ENCODE results near the gene BMERB1.
"Not testable (repeated sequence)": the region's sequence is repeated elsewhere in the genome, so short reads cannot be mapped to it uniquely, and the experiment has no call there.

Gene BMERB1

DNA sequence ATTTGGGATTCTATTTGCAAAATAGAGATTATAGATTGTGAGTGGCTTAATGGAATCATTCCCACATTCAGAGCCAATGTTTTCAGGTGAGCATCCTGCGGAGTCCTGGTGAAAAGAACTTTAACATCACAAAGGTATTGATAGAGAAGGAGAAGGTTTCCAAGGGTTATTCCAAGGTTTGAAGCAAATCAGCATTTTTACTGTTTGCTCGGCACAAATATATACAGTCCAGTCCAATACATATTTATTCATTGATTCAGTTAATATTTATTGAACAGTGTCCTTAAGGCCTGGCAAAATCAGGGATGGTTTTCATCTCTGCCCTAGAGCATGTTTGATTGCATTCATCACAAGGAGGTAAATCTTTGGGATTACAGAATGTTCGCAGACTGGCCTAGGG, 32.4 kb upstream of the BMERB1 start:
- Histone ChIP-seq H3K27me3 (no peaks in the 10 kb centered on the region), H3K27ac (no peak overlapping the region), H3K4me3 (no peak overlapping the region), H3K4me2 (no peak overlapping the region), H3K36me3 (no peaks in the 10 kb centered on the region), H3K9me3 (no peaks in the 10 kb centered on the region), H3K9ac (no peak overlapping the region), H4K20me1 (no peaks in the 10 kb centered on the region), H3K4me1 (peaks cover 32% of the 10 kb centered on the region)
- TF ChIP-seq Cebpa-rat (IDR thresholded peaks at IDR 0.05): no peak

DNA sequence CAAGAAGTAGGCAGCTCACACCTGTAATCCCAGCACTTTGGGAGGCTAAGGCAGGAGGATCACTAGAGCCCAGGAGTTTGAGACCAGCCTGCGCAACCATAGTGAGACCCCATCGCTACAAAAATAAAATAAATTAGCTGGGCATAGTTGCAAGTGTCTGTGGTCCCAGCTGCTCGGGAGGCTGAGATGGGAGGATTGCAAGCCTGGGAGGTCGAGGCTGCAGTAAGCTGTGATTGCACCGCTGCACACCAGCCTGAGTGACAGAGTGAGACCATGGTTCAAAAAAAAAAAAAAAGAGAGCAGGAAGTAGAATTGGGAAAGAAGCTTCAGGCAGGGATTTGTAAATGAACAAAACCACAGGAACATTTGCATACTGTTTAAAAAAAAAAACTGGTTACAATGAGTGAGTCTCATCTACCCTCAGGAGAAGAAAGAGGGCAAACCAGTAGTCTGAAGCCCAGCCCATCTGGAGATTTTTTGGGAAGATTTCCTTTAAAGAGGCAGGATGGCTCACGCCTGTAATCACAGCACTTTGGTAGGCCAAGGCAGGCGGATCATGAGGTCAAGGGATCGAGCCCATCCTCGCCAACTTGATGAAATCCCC, 30.9 kb upstream of the BMERB1 start:
- no peaks in the 10 kb centered on the region for H3K36me3 ChIP-seq
- peak overlapping the region; percentile 61 for H3K4me2 ChIP-seq

DNA sequence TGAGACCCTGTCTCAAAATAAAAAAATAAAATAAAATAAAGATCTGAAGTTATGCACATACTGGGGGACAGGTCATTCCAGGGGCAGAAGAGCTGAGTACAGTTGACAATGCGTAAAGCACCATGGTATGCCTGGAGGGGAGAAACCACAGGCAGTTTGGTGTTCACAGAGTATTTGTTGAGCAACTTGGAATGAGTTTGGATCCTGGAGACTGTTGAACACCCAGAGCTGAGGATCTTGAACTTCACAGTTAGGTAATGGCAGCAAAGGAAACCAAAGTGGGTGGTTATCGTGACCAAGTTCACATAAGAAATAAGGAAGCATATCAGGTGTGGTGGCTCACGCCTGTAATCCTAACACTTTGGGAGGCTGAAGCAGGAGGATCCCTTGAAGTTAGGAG, 30.3 kb upstream of the BMERB1 start:
- H3K4me3 ChIP-seq, H3K36me3 ChIP-seq, H3K27me3 ChIP-seq, H3K9ac ChIP-seq, H4K20me1 ChIP-seq, H3K9me3 ChIP-seq: not testable (repeated sequence)
- Histone ChIP-seq H3K4me2 (peak overlapping the region; percentile 61), H3K27ac (peak overlapping the region; percentile 19; the same call in 1 of the 2 replicates), H3K4me1 (peaks cover 53% of the 10 kb centered on the region)

More for the DNA sequence above, 30.9 kb upstream of the BMERB1 start:
- no peaks in the 10 kb centered on the region for H3K9me3 ChIP-seq
- peak overlapping the region; percentile 19; the same call in 1 of the 2 replicates for H3K27ac ChIP-seq
- TF ChIP-seq Cebpa-rat (IDR thresholded peaks at IDR 0.05): no peak
- H4K20me1 ChIP-seq: no peaks in the 10 kb centered on the region
- no peaks in the 10 kb centered on the region for H3K27me3 ChIP-seq
- no peak overlapping the region for H3K4me3 ChIP-seq
- H3K9ac ChIP-seq: no peak overlapping the region
- H3K4me1 ChIP-seq: peaks cover 47% of the 10 kb centered on the region

DNA sequence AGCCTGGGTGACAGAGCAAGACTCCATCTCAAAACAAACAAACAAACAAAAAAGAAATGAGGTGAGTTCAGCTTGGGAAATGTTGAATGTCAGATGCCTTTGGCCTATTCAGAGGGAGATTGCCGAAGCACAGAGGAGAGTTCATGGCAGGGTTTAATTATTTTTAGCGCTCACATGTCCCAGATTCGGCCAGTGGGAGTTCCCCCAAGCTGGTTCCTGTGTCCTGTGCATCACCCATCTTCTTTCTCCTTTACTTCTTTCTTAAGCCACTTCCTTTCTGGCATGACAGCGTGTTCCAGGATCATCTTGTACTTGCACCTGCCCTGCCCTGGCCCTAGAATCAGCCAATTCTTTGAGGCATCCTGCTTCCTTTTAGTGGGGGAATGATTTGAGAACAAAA, 29.6 kb upstream of the BMERB1 start:
- peak overlapping the region; percentile 61 for H3K4me2 ChIP-seq
- no peak for TF ChIP-seq Cebpa-rat (IDR thresholded peaks at IDR 0.05)
- H3K4me3 ChIP-seq: no peak overlapping the region
- peak overlapping the region; percentile 28; the same call in 1 of the 2 replicates for H3K27ac ChIP-seq
- H3K9me3 ChIP-seq: no peaks in the 10 kb centered on the region
- no peak overlapping the region for H3K9ac ChIP-seq
- H3K36me3 ChIP-seq: no peaks in the 10 kb centered on the region
- H3K4me1 ChIP-seq: peaks cover 54% of the 10 kb centered on the region
- H3K27me3 ChIP-seq: no peaks in the 10 kb centered on the region
- H4K20me1 ChIP-seq: no peaks in the 10 kb centered on the region

DNA sequence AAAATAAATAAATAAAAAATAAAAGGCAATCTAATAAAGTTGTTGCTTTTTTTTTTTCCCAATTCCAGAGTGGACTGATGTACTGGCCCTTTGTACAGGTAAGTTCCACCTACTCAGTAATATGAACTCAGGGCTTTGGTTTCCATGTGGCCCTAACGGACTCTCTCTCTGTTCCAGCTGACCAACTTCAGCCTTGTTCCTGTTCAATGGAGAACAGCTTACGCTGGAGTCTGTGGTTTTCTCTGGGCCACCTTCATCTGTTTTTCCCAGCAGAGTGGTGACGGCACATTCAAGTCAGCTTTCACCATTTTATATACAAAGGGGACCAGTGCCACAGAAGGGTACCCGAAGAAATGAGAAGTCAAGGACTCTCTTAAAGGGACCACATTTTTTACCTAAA, 26.6 kb upstream of the BMERB1 start:
- H3K4me2 ChIP-seq: peak overlapping the region; percentile 61
- not testable (repeated sequence) for H4K20me1 ChIP-seq, H3K4me3 ChIP-seq, H3K27ac ChIP-seq, H3K9me3 ChIP-seq, H3K36me3 ChIP-seq, H3K27me3 ChIP-seq, H3K9ac ChIP-seq
- peaks cover 63% of the 10 kb centered on the region for H3K4me1 ChIP-seq

DNA sequence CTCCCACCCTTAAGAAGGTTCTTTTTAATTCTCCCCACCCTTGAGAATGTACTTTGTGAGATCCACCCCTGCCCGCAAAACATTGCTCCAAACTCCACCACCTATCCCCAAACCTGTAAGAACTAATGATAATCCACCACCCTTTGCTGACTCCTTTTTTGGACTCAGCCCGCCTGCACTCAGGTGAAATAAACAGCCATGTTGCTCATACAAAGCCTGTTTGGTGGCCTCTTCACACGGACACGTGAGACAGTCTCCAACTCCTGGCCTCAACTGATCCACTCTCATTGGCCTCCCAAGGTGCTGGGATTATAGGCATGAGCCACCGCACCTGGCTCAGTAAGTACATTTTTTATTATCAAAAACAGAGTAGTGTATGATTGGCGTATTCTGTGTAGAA, 24.9 kb upstream of the BMERB1 start:
- H3K4me2 ChIP-seq, H3K9me3 ChIP-seq, H3K4me3 ChIP-seq, H3K36me3 ChIP-seq, H4K20me1 ChIP-seq, H3K27ac ChIP-seq, H3K9ac ChIP-seq, H3K27me3 ChIP-seq: not testable (repeated sequence)
- H3K4me1 ChIP-seq: peaks cover 55% of the 10 kb centered on the region

DNA sequence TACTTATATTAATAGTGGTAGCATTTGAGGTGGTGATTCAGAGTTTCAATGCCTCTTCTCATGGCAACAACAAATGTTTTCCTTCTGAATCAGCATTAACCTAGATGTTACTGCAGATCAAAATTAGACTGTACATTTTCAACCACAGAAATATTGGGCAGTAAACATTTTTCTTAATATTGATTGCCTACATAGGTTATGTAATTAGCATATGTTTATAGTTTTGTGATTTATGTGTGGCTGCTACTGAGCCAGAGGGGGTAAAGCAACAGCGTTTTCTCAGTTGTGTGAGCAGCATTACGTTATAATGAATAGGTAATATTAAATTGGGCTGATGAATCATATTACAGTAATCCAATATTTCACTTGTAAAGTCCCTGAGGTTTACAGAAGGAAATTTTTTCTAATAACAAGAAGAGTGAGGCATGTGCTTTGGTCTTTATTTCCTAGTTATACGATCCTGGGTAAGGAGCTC, 18.8 kb upstream of the BMERB1 start:
- no peaks in the 10 kb centered on the region for H3K36me3 ChIP-seq
- H3K27ac ChIP-seq: no peak overlapping the region
- H3K27me3 ChIP-seq: no peaks in the 10 kb centered on the region
- H4K20me1 ChIP-seq: no peaks in the 10 kb centered on the region
- H3K4me1 ChIP-seq: peaks cover 14% of the 10 kb centered on the region
- no peak overlapping the region for H3K4me2 ChIP-seq
- TF ChIP-seq Cebpa-rat (IDR thresholded peaks at IDR 0.05): no peak
- H3K9me3 ChIP-seq: no peaks in the 10 kb centered on the region
- H3K9ac ChIP-seq: no peak overlapping the region
- no peak overlapping the region for H3K4me3 ChIP-seq

DNA sequence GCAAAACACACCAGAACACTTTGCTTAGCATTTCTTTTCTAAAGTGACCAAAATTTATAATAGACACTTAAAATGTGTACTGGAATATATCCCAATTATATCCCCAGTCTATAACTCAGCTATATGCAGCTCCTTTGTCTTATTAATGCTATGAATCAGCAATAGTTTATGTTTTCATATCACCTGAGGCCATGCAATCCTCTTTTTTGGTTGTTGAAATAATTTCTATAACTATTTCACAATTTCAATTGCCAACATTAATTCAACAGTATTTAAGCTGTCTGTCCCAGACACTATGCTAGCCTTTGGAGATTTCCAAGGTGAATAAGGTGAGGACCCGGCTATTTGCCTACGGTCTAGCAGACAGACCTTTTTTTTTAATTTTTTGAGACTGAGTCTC, 17.2 kb upstream of the BMERB1 start:
- Histone ChIP-seq H3K4me3 (no peak overlapping the region), H3K4me1 (peaks cover 11% of the 10 kb centered on the region), H3K36me3 (no peaks in the 10 kb centered on the region), H3K9ac (no peak overlapping the region), H3K4me2 (no peak overlapping the region), H4K20me1 (no peaks in the 10 kb centered on the region), H3K27me3 (no peaks in the 10 kb centered on the region), H3K27ac (no peak overlapping the region), H3K9me3 (no peaks in the 10 kb centered on the region)
- TF ChIP-seq Cebpa-rat (IDR thresholded peaks at IDR 0.05): no peak

DNA sequence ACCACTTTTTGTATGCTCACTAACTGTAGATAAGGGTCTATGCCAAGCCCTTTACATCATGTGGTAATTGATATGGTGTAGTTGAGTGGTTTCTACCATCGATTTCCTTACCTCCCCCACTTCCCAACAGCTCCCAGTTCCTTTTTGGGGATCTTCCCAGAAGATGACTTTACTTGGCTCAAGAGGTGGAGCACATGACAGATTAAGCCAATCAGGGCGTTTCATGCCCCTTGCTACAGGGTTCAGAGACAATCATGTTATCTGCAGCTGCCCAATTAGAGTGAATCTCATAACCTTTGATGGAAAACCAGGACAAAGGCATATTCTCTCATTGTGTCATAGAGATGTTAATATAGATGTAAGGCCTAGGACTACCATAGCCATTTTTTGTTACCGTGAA, 16.2 kb upstream of the BMERB1 start:
- Histone ChIP-seq H4K20me1 (no peaks in the 10 kb centered on the region), H3K4me1 (0 out of 2 replicates have a peak, but pooled peaks cover 4% of the 10 kb centered on the region), H3K4me2 (no peak overlapping the region), H3K27ac (no peak overlapping the region), H3K9ac (no peak overlapping the region), H3K4me3 (no peak overlapping the region), H3K36me3 (no peaks in the 10 kb centered on the region), H3K27me3 (no peaks in the 10 kb centered on the region), H3K9me3 (no peaks in the 10 kb centered on the region)
- TF ChIP-seq Cebpa-rat (IDR thresholded peaks at IDR 0.05): no peak

DNA sequence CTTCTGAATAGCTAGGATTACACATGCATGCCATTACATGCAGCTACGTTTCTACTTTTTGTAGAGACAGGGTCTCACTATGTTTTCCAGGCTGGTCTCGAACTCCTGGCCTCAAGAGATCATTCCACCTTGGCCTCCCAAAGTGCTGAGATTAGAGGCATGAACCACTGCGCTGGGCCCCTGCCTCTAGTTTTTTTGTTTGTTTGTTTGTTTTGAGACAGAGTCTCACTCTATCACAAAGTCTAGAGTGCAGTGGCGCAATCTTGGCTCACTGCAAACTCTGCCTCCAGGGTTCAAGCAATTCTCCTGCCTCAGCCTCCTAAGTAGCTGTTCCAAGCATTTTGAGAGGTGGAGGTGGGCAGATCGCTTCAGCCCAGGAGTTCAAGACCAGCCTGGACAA, 12.7 kb upstream of the BMERB1 start:
- not testable (repeated sequence) for H3K27ac ChIP-seq, H3K4me3 ChIP-seq, H3K9me3 ChIP-seq, H4K20me1 ChIP-seq, H3K9ac ChIP-seq, H3K27me3 ChIP-seq, H3K36me3 ChIP-seq, H3K4me2 ChIP-seq
- H3K4me1 ChIP-seq: peaks cover 10% of the 10 kb centered on the region

DNA sequence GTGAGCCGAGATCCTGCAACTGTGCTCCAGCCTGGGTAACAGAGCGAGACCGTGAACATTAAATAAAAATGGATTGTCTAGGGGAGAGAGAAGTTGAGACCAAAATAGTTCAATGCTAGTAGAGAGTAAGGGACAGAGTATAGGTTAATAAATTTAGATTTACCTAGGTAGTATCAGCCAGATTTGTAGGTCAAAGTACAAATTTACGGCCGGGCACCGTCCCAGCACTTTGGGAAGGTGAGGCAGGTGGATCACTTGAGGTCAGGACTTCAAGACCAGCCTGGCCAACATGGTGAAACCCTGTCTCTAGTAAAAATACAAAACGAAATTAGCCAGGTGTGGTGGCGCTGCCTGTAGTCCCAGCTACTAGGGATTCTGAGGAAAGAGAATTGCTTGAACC, 12.2 kb upstream of the BMERB1 start:
- no peaks in the 10 kb centered on the region for H3K27me3 ChIP-seq

More for the DNA sequence above, 12.2 kb upstream of the BMERB1 start:
- Histone ChIP-seq H4K20me1 (no peaks in the 10 kb centered on the region), H3K4me2 (no peak overlapping the region), H3K4me3 (no peak overlapping the region), H3K27ac (no peak overlapping the region), H3K4me1 (peaks cover 10% of the 10 kb centered on the region), H3K9ac (no peak overlapping the region), H3K36me3 (no peaks in the 10 kb centered on the region), H3K9me3 (no peaks in the 10 kb centered on the region)
- TF ChIP-seq Cebpa-rat (IDR thresholded peaks at IDR 0.05): no peak
